ENCODE data around the gene TRIM62. TPM values are rescaled to one million over a fixed set of nuclear protein-coding genes. Genes with fewer than 3 reads are reported as not detected.

TRIM62 gene
- total RNA-seq, 4 donors from 2014 or later = 4.0 to 9.0 (median 5.5) TPM

GRCh38 chr1:33133478-33134105, 48.3 kb downstream of the TRIM62 start:
- TF ChIP-seq EP300 (IDR thresholded peaks at IDR 0.05) (no peak), POLR2AphosphoS5 (IDR thresholded peaks at IDR 0.05) (no peak), CTCF (IDR thresholded peaks at IDR 0.05) (no peak), POLR2A (IDR thresholded peaks at IDR 0.05) (no peak)
- peaks cover 0 to 8% of the 10 kb centered on the region in 2 donors for H3K36me3 ChIP-seq
- no peak for ATAC-seq
- WGBS, 2 donors (ENCODE audit: low coverage in 1 of 2) = 50% methylated on average over 2 of the region's 10 CpGs; no CpG with 5 or more reads in 1 of the 2 donors
- no peak overlapping the region for H3K4me3 ChIP-seq
- H3K9me3 ChIP-seq = no peaks in the 10 kb centered on the region
- peaks cover 0 to 1% (median 0%) of the 10 kb centered on the region in 3 donors for H3K4me1 ChIP-seq
- H3K27ac ChIP-seq = no peak overlapping the region
- H3K27me3 ChIP-seq = no peaks in the 10 kb centered on the region

GRCh38 chr1:33132549-33132948, 49.3 kb downstream of the TRIM62 start:
- no peak overlapping the region for H3K27ac ChIP-seq
- no peak overlapping the region for H3K4me3 ChIP-seq
- peaks cover 0 to 8% of the 10 kb centered on the region in 2 donors for H3K36me3 ChIP-seq
- H3K4me1 ChIP-seq = peaks cover 0 to 11% (median 0%) of the 10 kb centered on the region in 3 donors
- H3K9me3 ChIP-seq = no peaks in the 10 kb centered on the region
- WGBS, 2 donors (ENCODE audit: low coverage in 1 of 2) = 71 to 100% methylated on average over 1 to 2 of the region's 2 CpGs
- TF ChIP-seq CTCF (IDR thresholded peaks at IDR 0.05) (no peak), POLR2AphosphoS5 (IDR thresholded peaks at IDR 0.05) (no peak), POLR2A (IDR thresholded peaks at IDR 0.05) (no peak), EP300 (IDR thresholded peaks at IDR 0.05) (no peak)
- no peak for ATAC-seq
- H3K27me3 ChIP-seq = no peaks in the 10 kb centered on the region

- no peak for TF ChIP-seq POLR2A (IDR thresholded peaks at IDR 0.05)
- no peak for TF ChIP-seq CTCF (IDR thresholded peaks at IDR 0.05)
- no peak for TF ChIP-seq EP300 (IDR thresholded peaks at IDR 0.05)
- no peak for TF ChIP-seq POLR2AphosphoS5 (IDR thresholded peaks at IDR 0.05)
- H3K36me3 ChIP-seq = peaks cover 0 to 8% of the 10 kb centered on the region in 2 donors
- no peaks in the 10 kb centered on the region for H3K27me3 ChIP-seq
- H3K9me3 ChIP-seq = no peaks in the 10 kb centered on the region
- H3K4me1 ChIP-seq = peaks cover 0 to 18% (median 4%) of the 10 kb centered on the region in 3 donors
- no peak overlapping the region for H3K27ac ChIP-seq
- 80 to 84% methylated on average over 2 of the region's 2 CpGs for WGBS, 2 donors (ENCODE audit: low coverage in 1 of 2)
- ATAC-seq = no peak
- H3K4me3 ChIP-seq = no peak overlapping the region
These were observed 50.7 kb downstream of the TRIM62 start for GRCh38 chr1:33131191-33131590.

- peaks cover 0 to 26% (median 4%) of the 10 kb centered on the region in 3 donors for H3K4me1 ChIP-seq
- peaks cover 0 to 8% of the 10 kb centered on the region in 2 donors for H3K36me3 ChIP-seq
- TF ChIP-seq POLR2A (IDR thresholded peaks at IDR 0.05) = no peak
- no peak for TF ChIP-seq POLR2AphosphoS5 (IDR thresholded peaks at IDR 0.05)
- no peak for TF ChIP-seq EP300 (IDR thresholded peaks at IDR 0.05)
- no peak for TF ChIP-seq CTCF (IDR thresholded peaks at IDR 0.05)
- H3K27ac ChIP-seq = no peak overlapping the region
- ATAC-seq = no peak
- H3K9me3 ChIP-seq = no peaks in the 10 kb centered on the region
- no peaks in the 10 kb centered on the region for H3K27me3 ChIP-seq
- WGBS, 2 donors (ENCODE audit: low coverage in 1 of 2) = 65 to 85% methylated on average over 3 to 4 of the region's 4 CpGs
- no peak overlapping the region for H3K4me3 ChIP-seq
These were observed 51.5 kb downstream of the TRIM62 start for GRCh38 chr1:33130297-33130696.

- TF ChIP-seq CTCF (IDR thresholded peaks at IDR 0.05) (no peak), EP300 (IDR thresholded peaks at IDR 0.05) (no peak), POLR2A (IDR thresholded peaks at IDR 0.05) (no peak), POLR2AphosphoS5 (IDR thresholded peaks at IDR 0.05) (no peak)
- H3K4me3 ChIP-seq = no peak overlapping the region
- peaks cover 0 to 26% (median 4%) of the 10 kb centered on the region in 3 donors for H3K4me1 ChIP-seq
- H3K36me3 ChIP-seq = peaks cover 0 to 8% of the 10 kb centered on the region in 2 donors
- H3K27me3 ChIP-seq = no peaks in the 10 kb centered on the region
- ATAC-seq = no peak
- no peak overlapping the region for H3K27ac ChIP-seq
- 88 to 100% methylated on average over 2 to 4 of the region's 4 CpGs for WGBS, 2 donors (ENCODE audit: low coverage in 1 of 2)
- H3K9me3 ChIP-seq = no peaks in the 10 kb centered on the region
These were observed 53.1 kb downstream of the TRIM62 start for GRCh38 chr1:33128781-33129180.

Measured in gastroesophageal sphincter (tissue), 4 donors.